GM19324 (cell line): Measurements from ENCODE around the gene ADAMTS7.
"Not testable (repeated sequence)": the region's sequence is repeated elsewhere in the genome, so short reads cannot be mapped to it uniquely, and the experiment has no call there.

ENCODE experiments used
- ATAC-seq: cut with Tn5 transposase; IDR thresholded peaks from one replicate; pipeline ENCODE4 v1.9.1; 2021; ENCODE audit warnings: mild to moderate bottlenecking, moderate library complexity; ENCODE audit not compliant: unreplicated experiment, low FRiP score

The ADAMTS7 gene

DNA sequence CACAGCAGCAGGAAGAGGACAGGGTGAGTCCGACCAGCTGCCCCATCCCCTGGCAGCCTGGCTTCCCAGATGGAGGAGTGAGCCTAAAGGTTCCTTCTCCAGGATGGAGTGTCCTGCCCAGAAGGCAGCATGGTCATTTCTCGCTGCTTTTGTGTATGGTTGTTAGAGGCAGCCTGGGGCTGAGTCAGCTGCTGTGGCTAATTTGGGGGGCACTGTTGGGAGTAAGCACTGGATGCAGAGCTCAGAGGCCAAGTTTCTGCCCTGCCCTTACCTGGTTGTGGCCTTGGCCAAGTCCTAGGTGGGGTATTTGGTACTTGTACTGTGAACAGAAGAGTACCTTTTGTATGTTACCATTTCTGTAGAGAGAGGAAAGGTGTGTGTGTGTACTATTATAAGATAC, 78.6 kb downstream of the ADAMTS7 start:
- ATAC-seq: no peak

DNA sequence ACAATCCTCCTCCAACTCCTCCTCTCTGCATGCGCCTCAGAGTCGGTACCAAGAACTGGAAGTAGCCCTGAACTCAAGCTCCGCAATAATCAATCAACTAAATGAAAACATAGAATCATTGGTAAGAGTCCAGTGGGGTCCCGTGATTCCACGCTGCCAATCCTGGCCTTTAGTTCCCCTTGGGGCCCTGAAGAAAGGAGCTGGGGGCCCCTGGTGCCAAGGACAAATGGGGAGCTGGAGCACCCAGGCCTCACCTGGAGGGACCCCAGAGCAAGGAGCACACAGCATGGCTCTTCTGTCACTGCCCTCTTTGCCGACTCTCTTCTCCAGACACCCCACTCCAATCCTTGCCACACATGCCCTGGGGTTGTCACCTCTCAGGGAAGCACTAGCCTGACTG, 80.3 kb downstream of the ADAMTS7 start:
- no peak for ATAC-seq

DNA sequence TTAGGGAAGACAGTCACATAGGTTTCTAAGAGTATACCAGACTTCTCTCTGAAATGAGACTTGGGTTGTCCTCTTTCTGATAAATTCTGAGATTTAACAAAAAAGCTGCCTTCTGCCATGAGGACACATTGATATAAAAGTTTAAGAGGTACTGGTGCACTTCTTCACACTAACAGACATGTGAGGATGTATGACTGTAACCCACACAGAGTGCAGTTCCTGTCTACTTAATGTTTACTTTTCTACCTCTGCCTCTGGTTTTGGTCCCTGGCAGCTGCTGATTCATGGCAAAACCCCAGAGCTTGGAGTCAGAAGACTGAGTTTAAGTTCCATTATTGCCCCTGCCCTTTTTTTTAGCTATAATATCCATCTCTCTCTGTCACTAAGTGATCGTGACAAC, 82.8 kb downstream of the ADAMTS7 start:
- not testable (repeated sequence) for ATAC-seq

DNA sequence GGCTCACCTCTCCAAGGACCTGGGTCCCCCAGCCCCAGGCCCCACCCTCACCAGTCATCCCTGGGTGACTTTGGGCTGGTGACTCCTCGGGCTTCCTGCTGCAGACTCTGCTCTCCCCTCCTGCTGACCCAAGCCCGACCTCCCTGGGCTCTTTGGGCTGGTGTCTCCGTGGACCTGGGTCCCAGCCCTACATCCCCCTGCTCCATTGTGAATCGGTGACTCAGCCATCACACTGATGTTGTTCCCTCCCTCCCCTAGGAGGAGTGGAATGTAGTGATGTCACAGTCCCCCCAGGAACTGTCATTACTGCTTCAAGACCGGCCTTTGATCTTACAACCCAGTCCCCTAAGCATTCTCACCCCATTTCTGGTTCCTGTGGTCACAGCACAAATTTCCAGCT, 83.7 kb downstream of the ADAMTS7 start:
- ATAC-seq: no peak

DNA sequence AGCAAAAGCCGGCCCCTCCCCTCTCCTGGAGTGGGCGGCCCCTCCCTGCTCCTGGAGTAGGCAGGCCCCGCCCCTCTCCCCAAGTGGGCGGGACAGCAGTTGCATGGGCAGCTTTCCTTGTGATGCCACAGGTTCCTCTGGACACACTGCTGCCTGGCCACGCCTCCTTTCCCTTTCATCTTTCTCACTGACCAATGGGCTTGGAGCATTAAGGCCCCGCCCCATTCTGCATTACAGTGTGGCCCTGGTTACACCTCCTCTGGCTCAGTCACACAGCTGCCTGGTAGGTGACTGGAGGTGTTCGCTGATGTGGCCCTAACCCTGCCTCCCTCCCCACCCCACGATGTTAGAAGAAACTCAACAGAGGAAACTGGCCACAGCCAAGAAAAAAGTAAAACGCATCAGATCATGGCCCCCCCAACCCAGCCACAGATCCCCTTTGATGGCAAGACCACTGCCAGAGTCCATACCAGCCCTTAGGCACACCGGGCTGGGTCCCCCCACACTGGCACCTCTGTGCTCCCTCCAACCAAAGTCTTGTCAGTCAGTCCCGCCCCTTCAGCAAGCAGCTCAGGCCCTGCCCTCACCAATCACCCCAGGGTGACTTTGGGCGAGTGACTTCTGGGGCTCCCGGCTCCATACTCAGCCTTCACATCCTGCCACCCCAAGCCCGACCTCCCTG, 84.3 kb downstream of the ADAMTS7 start:
- ATAC-seq: no peak

DNA sequence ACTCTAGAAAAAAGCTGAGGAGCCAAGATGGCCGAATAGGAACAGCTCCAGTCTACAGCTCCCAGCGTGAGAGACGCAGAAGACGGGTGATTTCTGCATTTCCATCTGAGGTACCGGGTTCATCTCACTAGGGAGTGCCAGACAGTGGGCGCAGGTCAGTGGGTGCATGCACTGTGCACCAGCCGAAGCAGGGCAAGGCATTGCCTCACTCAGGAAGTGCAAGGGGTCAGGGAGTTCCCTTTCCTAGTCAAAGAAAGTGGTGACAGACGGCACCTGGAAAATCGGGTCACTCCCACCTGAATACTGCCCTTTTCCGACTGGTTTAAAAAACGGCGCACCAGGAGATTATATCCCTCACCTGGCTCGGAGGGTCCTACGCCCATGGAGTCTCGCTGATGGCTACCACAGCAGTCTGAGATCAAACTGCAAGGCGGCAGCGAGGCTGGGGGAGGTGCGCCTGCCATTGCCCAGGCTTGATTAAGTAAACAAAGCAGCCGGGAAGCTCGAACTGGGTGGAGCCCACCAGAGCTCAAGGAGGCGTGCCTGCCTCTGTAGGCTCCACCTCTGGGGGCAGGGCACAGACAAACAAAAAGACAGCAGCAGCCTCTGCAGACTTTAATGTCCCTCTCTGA, 91.3 kb downstream of the ADAMTS7 start:
- ATAC-seq: not testable (repeated sequence)

DNA sequence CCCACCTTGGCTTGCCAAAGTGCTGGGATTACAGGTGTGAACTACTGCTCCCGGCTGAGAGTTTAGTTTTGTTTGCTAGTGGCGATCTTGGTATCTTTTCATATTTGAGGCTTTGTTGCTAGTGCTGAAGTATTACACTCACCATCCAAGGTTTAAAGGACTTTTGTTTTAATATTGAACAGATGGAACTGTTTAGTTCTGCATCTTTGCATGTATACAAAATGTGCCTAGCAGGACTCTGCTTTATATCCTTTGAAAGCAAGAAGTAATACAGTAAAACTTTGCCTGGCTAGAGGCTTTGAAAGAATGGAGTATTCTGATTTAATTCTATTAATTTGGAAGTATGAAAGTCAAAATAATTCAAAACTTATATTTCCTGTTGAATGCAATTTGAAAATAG, 92.4 kb downstream of the ADAMTS7 start:
- no peak for ATAC-seq

DNA sequence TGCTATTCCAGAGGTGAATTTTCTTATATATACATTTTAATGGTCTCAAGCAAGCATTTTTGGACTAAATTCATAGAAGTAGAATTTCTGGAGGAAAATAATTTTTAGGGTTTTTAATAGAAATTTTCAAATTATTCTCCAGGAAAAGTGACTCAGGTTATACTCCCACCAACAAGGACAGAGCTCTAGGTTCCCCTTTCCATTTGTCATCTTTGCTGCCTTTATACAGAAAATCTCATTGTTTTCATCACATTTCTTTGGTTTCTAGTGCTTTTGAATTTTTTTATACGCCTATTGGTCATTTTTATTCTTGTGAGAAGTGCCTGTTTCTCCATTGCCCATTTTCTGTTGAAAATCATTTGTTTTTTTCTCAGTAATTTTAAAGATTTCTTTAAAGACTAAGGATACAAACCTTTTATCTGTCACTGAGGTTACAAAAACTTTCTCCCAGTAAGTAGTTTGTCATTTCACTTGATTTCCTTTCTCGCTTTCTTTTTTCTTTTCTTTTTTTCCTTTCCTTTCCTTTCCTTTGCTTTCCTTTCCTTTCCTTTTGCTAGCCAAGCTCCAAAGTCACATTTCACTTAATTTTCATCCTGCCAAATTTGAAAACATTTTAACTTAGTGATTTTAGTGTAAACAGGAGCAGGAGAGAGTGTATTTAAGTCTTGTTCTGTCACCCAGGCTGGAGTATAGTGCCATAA, 93.2 kb downstream of the ADAMTS7 start:
- ATAC-seq: no peak

DNA sequence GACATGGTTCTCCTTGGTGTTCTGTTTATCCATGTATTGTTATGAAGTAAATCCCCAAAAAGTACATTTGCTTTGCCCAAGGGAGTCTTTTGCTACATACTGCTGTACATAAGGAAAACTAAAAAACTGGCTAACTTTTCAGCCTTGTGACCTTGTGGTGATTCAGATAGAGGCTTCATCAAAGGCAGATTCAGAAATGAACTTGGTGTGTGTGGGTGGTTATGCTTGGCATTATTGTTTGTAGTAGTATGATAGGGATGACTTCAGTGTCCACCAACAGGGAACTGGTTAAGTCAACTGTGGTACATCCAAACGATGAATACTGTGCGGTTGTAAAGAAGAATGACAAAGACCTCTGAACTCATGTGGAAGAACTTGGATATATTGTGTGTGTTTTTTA, 94.6 kb downstream of the ADAMTS7 start:
- ATAC-seq: no peak

DNA sequence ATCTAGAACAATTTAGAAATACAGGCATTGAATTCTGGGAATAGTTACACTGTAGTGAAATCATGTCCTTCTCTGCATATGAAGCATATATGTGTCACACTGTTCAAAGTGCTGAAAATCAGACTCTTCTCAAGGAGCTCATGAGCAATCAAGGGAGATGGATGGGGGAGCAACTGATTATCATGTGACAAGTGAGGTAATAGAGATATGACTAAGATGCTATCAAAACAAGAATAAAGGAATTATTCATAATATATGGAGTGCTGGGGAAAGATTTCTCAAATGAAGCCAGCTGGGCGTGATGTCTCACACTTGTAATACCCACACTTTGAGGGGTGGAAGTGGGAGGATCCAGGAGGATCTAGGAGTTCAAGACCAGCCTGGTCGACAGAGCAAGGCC, 95.3 kb downstream of the ADAMTS7 start:
- ATAC-seq: no peak

DNA sequence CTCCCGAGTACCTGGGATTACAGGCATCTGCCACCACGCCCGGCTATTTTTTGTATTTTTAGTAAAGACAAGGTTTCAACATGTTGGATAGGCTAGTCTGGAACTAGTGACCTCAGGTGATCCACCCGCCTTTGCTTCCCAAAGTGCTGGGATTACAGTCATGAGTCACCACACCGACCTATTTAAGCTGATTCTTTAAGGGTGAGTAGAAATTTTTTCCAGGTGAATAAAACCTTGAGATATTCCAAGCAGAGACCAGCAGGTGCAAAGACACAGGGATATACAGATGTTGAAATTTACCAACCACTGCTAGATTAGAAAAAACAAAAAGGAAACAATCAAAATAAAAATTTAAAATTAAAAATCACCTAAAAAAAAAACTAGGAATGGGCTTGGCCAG, 95.8 kb downstream of the ADAMTS7 start:
- no peak for ATAC-seq

DNA sequence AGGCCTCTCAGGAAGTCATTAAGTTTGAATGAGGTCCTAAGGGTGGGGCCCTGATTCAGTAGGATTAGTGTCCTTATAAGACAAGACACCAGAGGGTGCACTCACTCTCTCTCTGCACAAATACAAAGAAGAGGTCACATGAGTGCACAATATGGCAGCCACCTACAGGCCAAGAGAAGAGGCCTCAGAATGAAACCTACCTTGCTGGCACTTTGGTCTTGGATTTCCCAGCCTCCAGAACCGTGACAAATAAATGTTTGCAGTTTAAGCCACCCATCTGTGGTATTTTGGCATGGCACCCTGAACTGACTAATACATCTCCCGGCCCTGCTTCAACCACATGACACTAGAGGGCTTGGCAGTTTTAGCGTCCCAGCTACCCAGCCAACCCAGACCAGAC, 96.4 kb downstream of the ADAMTS7 start:
- no peak for ATAC-seq

DNA sequence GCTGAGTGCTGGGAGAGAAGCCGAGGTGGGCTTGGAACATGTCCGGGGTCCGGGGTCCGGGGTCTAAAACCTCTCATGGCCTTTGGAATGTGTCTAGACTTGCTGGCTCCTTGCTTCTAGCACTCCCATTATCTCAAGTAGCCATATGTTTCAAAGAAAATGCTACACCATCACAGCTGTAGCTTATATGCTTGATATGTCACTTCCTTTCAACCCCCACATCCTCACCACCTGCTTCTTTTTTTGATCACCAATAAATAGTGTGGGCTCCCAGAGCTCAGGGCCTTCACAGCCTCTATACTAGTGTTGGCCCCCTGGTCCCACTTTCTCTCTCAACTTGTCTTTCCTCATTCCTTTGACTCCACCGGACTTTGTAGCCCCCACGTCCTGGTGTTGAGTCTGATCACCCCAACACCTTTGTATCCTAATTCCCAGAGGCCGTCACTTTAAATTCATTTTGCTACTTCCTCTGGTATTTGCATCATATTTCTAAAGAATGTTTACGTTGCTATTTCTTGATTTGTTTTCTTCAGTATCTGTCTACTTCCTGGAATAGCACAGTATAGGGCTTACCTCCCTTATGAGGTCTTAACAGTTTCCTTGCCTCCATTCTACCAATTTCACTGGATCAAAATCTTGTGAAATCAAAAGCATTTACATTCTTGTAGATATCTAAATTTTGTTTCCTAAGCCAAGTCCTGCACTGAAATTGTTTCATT, 98.3 kb downstream of the ADAMTS7 start:
- ATAC-seq: no peak

DNA sequence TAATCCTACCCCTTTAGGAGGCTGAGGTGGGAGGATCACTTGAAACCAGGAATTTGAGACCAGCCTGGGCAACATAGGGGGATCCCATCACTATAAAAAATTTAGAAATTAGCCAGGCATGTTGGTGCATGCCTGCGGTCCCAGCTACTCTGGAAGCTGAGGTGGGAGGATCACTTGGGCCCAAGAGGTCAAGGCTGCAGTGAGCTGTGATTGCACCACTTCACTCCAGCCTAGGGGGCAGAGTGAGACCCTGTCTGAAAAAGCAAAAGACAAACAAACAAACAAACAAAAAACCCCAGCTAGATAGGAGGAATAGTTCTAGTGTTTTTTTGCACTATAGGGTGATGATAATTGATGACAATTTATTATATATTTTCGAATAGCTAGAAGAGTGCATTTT, 99.6 kb downstream of the ADAMTS7 start:
- no peak for ATAC-seq

DNA sequence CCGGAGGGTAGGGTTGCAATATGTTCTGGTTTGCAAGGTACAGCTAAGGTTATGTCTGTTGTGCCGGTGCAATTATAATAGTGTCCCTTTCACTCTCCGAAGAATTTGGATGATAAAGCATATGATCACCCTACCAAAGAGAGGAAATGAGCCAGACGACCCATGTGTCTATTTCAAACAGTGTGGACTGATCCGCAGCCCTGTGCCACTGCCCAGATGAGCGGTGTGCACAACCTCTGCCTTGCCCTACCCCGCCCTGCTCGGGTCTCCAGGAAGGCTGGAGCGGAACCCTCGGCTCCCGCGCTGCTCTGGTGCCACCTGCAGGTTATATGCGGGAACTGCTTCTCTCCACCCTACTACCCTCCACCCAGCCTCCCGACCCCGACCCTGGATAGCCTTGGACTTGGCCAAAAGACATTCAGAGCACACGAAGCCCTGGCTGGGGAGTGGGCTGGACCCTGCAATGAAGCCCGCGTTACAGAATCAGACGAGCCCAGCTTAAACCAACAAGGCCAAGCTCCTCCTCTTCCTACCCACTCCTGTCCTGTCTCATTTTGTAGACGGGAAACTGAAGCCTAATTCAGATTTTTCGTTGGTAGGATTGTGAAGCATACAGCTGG, 101.9 kb downstream of the ADAMTS7 start:
- no peak for ATAC-seq
